Head of caudate nucleus (tissue), 42 donors: ENCODE data around the gene LRRC1.
"Not testable (repeated sequence)": the region's sequence is repeated elsewhere in the genome, so short reads cannot be mapped to it uniquely, and the experiment has no call there.

Source experiments
- DNase-seq, 42 donors: peaks; one replicate each; pipeline versions ENCODE4 v3.0.0 to v3.0.0-alpha.2; 2020 to 2021; ENCODE audit warnings: mixed read lengths in 7 of 42
- intact Hi-C: fragments of 100-400 bp; cut with DNase I; formaldehyde crosslinking; loops from one replicate; pipeline ENCODE4 v1.15.0; 2022

Gene LRRC1

DNA sequence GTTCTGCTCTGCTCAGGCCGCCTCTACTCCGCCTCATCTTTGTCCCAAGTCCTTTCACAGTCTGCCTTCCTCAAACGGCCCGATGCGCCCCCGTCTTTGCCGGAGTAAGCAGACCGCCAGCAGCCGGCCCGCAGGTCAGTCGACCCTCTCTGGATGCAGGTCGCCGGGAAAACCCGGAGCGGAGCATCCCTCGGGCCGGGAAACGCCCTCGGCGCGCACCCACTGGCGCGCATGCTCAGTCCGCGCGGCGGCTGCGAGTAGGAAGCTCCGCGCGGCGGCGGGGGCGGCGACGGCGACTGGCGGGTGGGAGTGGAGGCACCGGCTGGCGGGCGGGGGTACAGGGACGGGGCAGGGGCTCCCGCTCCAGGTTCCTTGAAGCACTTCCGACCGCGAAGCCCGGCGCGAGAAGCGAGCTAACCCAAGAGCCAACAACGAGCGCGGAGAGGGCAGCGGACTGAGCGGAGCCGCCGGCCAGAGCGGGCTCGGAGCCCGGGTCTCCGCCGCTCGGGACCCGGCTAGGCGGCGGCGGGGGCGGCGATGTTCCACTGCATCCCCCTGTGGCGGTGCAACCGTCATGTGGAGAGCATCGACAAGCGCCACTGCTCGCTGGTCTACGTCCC lies at the start of gene LRRC1:
Gene LRRC1, plus strand, starts transcription at position 286 of the 620 bp plus-strand sequence. Its CDS starts 252 bp downstream, at position 538.
- intact Hi-C loops: loop anchor here (5.0 to 10.0 kb wide), 2 partner anchors 120 to 162 kb away; no protein-coding TSS in a partner anchor
- DNase-seq: peak; percentile 74 to 97 (median 93)

DNA sequence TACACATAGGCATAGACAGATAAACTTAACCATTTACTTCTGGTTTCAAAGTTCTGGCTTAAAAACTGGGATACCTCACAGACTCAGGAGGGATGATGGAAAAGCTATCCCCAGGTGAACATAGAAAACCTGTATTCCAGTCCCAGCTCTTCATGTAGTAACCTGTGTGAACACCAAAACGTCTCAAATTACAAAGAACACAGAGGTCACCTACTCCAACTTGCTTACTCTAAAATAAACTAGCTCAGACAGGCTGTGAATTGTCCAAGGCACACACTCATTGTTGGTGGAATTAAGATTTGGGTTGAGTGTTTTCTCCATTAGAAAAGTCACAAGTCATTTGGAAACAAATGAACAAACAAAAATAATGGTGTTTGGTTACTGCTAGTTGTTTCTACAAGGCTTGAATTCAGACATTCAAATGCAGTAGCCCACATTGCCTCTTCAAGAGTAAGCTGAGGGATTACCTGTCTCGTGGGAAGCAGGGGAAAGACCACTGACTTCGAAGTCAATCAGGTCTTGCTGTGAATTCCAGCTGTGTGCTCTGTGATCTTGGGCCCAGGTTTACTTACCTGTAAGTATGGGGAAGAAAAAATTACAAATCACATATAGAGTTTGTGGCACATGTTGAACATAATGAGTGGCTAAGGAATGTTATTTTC lies 48.2 kb upstream of the LRRC1 start:
- intact Hi-C loops: no loop called here
- DNase-seq: no peak

DNA sequence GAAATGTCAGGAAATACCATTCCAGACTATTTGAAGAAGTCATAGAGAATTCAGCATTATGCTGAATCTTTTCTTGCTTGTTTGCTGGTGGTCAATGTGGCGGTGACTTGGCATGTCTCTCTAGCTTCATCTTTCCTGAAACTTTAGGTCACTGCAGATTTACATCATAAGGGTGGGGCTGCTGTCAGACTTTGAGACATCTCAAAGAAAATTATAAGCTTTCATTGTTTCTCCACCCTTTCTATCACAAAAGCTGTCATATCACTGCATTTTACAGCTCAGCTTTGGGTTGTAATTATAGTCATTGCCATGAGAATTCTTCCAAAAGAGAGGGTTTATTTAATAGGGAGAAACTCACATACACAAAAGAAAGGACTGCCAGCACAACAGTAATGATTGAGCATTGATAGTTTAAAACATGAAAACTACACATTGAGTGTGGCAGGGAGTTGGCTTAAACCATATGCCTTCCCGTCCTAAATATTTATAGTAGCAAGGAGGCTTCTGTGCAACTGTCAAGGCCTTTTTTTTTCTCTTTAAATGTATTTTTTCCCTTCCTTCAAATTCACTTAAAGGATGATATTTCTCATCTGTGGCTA lies 44.7 kb upstream of the LRRC1 start:
- intact Hi-C loops: no loop called here
- DNase-seq: peak in 1 of 42 donors; percentile 21

DNA sequence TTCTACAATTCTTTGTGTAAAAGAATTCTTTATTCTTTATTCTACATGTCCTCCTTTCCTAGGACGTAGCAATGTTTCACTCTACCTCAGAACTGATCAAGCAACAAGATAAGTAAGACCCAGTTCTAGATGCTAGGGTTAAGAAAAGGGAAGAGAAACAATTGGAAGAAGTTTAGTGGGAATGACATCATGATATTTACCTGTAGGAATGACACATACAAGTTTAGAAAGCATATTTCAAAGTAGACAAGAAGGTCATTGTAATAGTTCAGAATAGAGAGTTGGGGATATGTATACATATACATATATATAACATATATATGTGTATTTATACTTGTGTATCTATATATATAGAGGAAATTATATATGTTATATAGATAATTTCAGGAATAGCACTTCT lies 43.4 kb upstream of the LRRC1 start:
- DNase-seq: no peak
- intact Hi-C loops: no loop called here

DNA sequence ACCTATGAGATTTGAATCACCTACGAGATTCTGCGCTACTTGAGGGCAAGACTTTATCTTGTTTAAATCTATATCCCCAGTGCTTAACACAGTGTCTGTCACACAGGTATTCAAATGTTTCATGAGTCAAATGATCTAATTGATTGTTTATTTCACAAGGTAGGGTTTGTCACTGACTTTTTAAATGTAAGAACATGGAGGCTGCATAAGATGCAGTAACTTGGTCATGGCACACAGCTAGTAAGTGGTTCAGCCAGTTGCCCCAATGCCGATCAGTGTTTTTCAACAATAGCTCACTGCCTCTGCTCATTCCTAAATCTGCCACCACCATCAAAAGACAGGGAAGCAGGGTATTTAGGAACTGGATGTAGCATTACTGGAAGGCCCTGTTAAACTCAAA lies 42.4 kb upstream of the LRRC1 start:
- intact Hi-C loops: no loop called here
- no peak for DNase-seq

DNA sequence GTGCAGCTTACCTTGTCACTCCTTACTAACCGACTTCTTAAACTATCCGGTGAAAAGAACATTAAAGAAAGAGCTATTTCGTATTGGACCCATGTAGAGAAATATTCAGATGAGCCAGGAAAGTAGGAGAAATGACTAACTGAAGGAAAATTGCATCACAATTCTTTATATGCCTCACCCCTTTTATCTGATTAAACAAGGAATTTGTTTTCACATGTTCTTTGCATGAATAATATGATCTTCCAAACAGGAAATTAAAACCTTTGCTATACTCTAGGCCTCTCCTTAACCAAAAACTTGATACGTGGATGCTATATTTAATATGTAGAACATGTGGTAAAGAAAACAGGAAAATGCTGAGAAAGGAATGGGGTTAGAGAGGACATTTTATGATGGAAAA lies 41.9 kb upstream of the LRRC1 start:
- no peak for DNase-seq
- intact Hi-C loops: no loop called here

DNA sequence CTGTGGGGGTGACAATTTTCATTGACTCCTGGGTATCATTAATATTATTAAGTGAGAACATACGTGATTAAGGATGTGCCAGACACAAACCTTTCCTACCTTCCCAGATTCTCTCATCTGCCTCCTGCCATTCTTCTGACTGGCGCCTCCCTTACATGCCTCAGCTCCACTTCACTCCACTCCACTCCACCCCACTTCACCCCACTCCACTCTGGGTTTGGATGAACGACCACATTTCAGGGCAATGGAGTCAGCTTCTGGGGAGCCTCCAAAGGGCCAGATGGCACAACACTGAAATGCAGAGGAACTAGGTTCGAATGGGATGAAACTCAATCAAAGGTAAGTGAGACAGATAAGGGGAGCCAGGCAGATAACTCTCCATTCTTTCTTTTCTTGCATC lies 40.5 kb upstream of the LRRC1 start:
- no peak for DNase-seq
- intact Hi-C loops: no loop called here

DNA sequence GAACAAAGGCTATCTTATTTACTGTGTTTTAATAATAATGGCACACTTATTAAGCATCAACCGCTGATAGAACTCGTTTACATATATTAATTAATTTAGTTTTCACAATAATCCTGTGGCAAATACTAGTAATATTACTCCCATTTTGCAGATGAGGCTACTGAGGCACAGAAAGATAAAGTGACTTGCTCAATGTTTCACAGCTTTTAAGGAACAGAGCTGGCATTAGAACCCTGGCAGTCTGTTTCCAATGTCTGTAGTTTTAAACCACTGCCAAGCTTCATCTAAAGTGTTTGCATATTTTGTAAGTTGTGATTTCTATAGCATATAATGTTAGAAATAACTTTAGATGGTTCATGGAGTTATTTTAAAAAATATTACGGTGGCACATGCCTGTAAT lies 38.4 kb upstream of the LRRC1 start:
- DNase-seq: no peak
- intact Hi-C loops: no loop called here

DNA sequence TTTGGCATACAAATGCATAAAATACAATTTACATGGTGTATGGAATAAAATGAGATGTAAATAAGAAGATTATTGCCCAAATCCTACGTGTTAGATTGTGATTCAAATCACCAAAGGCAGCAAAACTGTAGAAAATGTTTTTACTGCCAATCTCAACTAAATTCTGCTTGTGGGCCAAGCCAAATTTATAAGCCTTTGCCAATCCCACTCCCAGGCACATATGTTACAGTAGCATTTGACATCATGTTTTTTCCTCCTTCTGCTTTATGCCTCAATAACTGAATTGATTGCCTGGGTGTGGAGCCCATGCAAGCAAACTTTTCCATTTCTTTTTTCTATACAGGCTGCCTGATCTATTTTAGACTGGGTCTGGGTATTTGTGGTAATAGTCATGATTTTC lies 36.3 kb upstream of the LRRC1 start:
- intact Hi-C loops: no loop called here

DNA sequence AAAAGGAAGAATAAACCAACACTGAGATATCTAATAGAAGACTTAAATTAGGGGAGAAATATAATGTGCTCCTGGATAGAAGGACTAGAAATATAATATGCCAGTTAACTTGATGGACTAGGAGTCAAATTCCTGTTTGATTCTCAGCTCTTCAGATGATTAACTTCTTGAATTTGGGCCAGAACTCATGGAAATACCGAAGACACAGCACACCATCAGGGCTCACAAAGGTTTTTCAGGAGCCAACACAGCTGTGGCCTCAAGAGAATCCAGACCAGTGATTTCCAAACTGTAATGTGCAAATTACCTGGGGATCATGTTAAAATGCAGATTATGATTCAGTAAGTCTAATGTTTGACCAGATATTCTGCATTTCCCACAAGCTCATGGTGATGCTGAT lies 33.8 kb upstream of the LRRC1 start:
- intact Hi-C loops: no loop called here
- no peak for DNase-seq

More for the DNA sequence above, 36.3 kb upstream of the LRRC1 start:
- no peak for DNase-seq

DNA sequence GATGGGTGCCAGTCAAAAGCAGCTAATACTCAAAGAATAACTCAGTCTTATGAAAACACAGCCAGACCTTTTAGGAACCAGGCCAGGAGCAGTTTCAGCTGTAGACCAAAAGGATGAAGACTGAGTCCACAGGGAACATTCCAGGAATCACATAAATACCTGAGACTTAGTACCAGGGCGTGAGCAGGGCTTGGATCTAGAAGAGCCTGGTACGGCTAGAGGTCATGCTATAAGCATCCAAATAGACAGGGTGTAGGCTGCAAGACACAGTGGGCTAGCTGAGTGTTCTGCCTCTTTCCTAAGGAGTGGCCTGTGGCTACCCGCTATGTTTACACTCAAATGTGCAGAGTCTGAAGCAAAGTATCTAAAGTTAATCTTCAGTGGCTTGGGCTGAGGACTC lies 29.5 kb upstream of the LRRC1 start:
- DNase-seq: no peak
- intact Hi-C loops: no loop called here

DNA sequence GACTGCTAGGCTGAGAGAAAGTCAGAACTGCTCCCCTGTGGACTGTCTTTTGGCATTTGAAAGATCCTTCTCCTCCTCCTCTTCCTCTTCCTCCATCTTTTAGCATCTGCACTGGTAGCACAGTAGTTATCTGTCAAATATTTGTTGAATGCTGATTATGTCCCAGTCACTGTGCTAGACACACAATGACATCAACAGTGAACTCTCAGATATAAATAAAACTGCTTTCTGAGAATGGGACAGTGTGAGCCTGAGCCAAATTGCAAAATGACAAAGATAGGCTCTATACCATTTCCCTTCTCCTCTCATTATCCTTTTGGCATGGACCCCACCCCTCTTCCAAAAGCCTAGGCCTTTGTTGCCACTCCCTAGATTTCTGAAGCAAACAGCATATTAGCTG lies 27.9 kb upstream of the LRRC1 start:
- intact Hi-C loops: no loop called here
- peak in 1 of 42 donors; percentile 5 for DNase-seq

DNA sequence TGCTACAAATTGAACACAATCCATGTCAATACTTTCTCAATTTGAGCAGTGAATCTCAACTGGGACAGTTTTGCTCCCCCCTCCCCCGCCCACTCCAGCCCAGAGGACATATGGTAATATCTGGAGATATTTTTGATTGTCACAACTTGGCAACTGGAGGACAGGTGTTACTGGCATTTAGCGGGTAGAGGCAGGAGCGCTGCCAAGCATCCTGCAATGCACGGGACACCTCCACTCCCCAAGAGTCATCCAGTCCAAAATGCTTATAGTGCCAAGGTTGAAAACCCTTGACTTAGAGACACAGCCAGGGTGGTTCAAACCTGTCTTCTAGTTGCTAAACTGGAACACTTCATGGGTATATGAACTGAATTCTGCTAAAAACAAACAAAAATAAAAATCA lies 26.9 kb upstream of the LRRC1 start:
- intact Hi-C loops: no loop called here
- DNase-seq: no peak

DNA sequence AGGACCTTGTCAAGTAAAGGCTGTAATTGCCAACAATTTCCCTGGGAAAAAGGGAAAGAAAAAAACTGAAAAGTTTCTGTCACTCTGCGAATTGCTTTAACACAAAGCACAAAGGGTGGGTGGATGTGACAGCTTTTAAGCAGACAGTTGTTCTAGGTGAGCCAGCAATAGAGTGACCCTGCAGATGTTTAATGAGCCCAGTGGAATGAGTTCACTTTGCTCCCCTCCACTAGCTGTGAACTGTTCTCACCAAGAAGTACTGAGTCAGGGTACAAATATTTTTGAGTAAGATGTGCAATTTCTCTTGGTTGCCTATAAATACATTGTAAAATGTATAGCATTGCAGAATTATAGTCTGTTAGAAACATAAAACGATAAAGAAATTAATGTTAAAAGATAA lies 26.2 kb upstream of the LRRC1 start:
- DNase-seq: no peak
- intact Hi-C loops: no loop called here

DNA sequence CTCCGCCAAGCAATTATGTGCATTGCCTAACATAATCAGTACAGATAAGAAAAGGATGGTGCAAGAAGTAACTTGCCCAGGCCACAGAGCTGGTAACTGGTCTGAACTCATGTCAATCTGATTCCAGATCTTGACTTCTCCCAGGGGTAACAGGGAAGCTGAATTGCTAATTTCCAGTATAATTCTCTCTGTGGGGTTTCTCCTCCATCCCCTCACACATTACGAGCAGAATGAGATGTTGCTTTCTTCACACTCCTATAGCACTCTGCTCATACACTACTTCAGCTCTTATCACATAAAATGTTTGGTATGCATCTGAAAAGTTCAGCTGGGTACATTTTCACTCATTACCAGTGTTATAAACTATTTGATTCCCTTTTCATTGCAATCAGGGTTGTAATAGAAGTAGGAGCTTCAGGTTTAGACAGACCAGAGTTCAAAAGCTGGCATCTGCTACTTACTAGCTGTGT lies 24.0 kb upstream of the LRRC1 start:
- intact Hi-C loops: no loop called here

DNA sequence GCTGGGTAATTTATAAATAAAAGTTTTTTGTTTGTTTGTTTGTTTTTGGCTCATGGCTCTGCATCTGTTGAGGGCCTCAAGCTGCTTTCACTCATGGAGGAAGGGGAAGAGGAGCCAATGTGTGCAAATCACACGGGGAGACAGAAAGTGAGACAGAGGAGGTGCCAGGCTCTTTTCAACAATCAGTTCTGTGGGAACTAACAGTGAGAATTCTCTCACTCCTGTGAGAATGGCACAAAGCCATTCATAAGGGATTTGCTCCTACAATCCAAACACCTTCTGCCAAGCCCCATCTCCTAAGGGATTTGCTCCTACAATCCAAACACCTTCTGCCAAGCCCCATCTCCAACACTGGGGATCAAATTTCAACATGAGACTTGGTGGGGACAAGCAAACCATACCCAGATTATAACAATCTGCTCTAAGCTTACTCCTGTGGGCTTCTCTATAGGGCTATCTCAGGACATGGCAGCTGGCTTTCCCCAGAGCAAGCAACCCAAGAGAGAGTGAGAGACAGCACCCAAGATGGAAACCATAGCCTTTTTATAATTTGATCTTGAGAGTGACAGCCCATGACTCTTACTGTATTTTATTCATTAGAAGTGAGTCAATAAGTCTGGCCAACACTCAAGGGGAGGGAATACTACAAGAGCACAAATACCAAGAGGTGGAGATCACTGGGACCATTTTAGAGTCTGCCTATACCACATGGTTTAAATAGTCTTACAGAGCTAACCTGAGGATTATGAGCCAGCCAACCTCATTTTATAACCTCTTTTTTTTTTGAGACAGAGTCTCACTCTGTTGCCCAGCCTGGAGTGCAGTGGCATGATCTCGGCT lies 22.8 kb upstream of the LRRC1 start:
- no peak for DNase-seq
- intact Hi-C loops: no loop called here

More for the DNA sequence above, 24.0 kb upstream of the LRRC1 start:
- no peak for DNase-seq

DNA sequence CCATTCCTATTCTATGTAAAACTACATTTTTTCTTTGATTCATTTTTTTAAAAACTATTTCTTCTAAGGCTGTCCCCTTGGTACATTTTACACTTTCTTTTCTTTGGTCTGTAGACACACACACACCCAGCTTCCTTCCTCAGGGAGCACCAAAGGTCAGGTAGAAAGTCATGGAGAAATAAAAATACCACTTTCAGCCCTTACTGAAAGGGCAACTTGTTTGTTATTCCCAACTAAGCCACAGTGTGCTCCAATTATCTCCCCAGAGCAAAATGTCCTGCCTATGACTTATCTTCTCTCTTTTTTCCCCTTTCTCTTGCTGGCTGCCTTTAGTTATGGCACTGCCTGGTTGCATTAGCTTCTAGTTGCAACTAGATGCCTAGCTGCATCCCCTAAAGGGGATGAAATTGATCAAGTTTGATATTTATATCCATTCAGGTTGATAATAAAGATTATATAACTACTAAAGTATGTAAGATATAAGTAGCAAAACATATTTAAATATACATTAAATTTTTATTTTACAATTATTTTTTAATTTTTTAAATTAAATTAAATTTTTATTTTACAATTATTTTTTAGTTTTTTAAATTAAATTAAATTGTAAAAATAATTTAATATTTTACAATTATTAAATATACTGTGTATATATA lies 21.6 kb upstream of the LRRC1 start:
- intact Hi-C loops: no loop called here

DNA sequence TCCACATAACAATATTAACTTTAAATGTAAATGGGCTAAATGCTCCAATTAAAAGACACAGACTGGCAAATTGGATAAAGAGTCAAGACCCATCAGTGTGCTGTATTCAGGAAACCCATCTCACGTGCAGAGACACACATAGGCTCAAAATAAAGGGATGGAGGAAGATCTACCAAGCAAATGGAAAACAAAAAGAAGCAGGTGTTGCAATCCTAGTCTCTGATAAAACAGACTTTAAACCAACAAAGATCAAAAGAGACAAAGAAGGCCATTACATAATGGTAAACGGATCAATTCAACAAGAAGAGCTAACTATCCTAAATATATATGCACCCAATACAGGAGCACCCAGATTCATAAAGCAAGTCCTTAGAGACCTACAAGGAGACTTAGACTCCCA lies 18.7 kb upstream of the LRRC1 start:
- DNase-seq, intact Hi-C loops: not testable (repeated sequence)

More for the DNA sequence above, 21.6 kb upstream of the LRRC1 start:
- DNase-seq: no peak

DNA sequence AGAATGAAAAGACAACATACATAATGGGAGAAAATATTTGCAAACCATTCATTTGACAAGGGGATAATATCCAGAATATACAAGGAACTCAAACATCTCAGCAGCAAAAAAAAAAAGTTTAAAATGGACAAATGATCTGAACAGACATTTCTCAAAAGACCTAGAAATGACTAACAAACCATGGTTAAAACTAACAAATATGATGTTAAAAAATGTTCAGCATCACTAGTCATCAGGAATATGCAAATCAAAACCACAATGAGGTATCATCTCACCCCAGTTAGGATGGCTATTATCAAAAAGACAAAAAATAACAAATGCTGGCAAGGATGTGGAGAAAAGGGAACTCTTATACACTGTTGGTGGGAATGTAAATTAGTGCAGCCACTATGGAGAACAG lies 9.8 kb upstream of the LRRC1 start:
- DNase-seq, intact Hi-C loops: not testable (repeated sequence)
